Measurements from ENCODE around the gene CPXM2. TPM values are rescaled to one million over a fixed set of nuclear protein-coding genes. Genes with fewer than 3 reads are reported as not detected.

Gene CPXM2
- total RNA-seq, 1 donor from 2014 or later, result 18.9 TPM

- H3K27ac ChIP-seq, result no peak overlapping the region
- no peaks in the 10 kb centered on the region for H3K9me3 ChIP-seq
- intact Hi-C loops (cut with DNase I), result no loop called here
- H3K4me1 ChIP-seq, result no peaks in the 10 kb centered on the region
- H3K36me3 ChIP-seq, result no peaks in the 10 kb centered on the region
- H3K27me3 ChIP-seq, result no peaks in the 10 kb centered on the region
- DNase-seq (ENCODE audit: extremely low spot score in 2 of 2), result peak; percentile 4 to 56
- TF ChIP-seq CTCF (IDR thresholded peaks at IDR 0.05), result no peak
- no peak overlapping the region for H3K4me3 ChIP-seq
These were observed 105.3 kb downstream of the CPXM2 start for GRCh38 chr10:123786306-123786705.

- Histone ChIP-seq H3K27ac (no peak overlapping the region), H3K4me3 (no peak overlapping the region), H3K9me3 (no peaks in the 10 kb centered on the region), H3K4me1 (no peaks in the 10 kb centered on the region), H3K36me3 (no peaks in the 10 kb centered on the region), H3K27me3 (no peaks in the 10 kb centered on the region)
- intact Hi-C loops (cut with DNase I), result no loop called here
- DNase-seq (ENCODE audit: extremely low spot score in 2 of 2), result no peak
- TF ChIP-seq POLR2A (IDR thresholded peaks at IDR 0.05) (no peak), POLR2AphosphoS5 (IDR thresholded peaks at IDR 0.05; ENCODE audit: insufficient read depth in 1 of 2, low read depth in 1 of 2) (peak in 1 of 2 donors; percentile 19)
These were observed 107.0 kb downstream of the CPXM2 start for GRCh38 chr10:123784646-123785045.

- H3K27ac ChIP-seq, result no peak overlapping the region
These were observed 107.4 kb downstream of the CPXM2 start for GRCh38 chr10:123784216-123784615.

GRCh38 chr10:123783296-123783695 is 108.3 kb downstream of the CPXM2 start:
- DNase-seq (ENCODE audit: extremely low spot score in 2 of 2), result peak in 1 of 2 donors; percentile 76
- TF ChIP-seq POLR2AphosphoS5 (IDR thresholded peaks at IDR 0.05; ENCODE audit: insufficient read depth in 1 of 2, low read depth in 1 of 2) (no peak), POLR2A (IDR thresholded peaks at IDR 0.05) (no peak), CTCF (IDR thresholded peaks at IDR 0.05) (no peak)
- intact Hi-C loops (cut with DNase I), result no loop called here
- Histone ChIP-seq H3K4me1 (no peaks in the 10 kb centered on the region), H3K27me3 (no peaks in the 10 kb centered on the region), H3K4me3 (no peak overlapping the region), H3K9me3 (no peaks in the 10 kb centered on the region), H3K27ac (no peak overlapping the region), H3K36me3 (no peaks in the 10 kb centered on the region)

More at GRCh38 chr10:123784216-123784615, 107.4 kb downstream of the CPXM2 start:
- no peaks in the 10 kb centered on the region for H3K9me3 ChIP-seq
- peak in 1 of 2 donors; percentile 54 for DNase-seq (ENCODE audit: extremely low spot score in 2 of 2)
- no peaks in the 10 kb centered on the region for H3K27me3 ChIP-seq
- TF ChIP-seq CTCF (IDR thresholded peaks at IDR 0.05), result no peak
- TF ChIP-seq POLR2AphosphoS5 (IDR thresholded peaks at IDR 0.05; ENCODE audit: insufficient read depth in 1 of 2, low read depth in 1 of 2), result no peak
- no peak for TF ChIP-seq POLR2A (IDR thresholded peaks at IDR 0.05)
- no peak overlapping the region for H3K4me3 ChIP-seq
- intact Hi-C loops (cut with DNase I), result no loop called here
- no peaks in the 10 kb centered on the region for H3K36me3 ChIP-seq
- H3K4me1 ChIP-seq, result no peaks in the 10 kb centered on the region

GRCh38 chr10:123782549-123782948 is 109.1 kb downstream of the CPXM2 start:
- H3K4me1 ChIP-seq, result no peaks in the 10 kb centered on the region
- H3K27me3 ChIP-seq, result no peaks in the 10 kb centered on the region

More at GRCh38 chr10:123782549-123782948, 109.1 kb downstream of the CPXM2 start:
- TF ChIP-seq POLR2AphosphoS5 (IDR thresholded peaks at IDR 0.05; ENCODE audit: insufficient read depth in 1 of 2, low read depth in 1 of 2) (no peak), POLR2A (IDR thresholded peaks at IDR 0.05) (no peak), CTCF (IDR thresholded peaks at IDR 0.05) (no peak)
- intact Hi-C loops (cut with DNase I), result no loop called here
- Histone ChIP-seq H3K36me3 (no peaks in the 10 kb centered on the region), H3K9me3 (no peaks in the 10 kb centered on the region), H3K4me3 (no peak overlapping the region), H3K27ac (no peak overlapping the region)
- peak in 1 of 2 donors; percentile 47 for DNase-seq (ENCODE audit: extremely low spot score in 2 of 2)
